Fibroblast of lung (primary cell): ENCODE data around the gene CSNK2A2.

ENCODE experiments used
- CTCF ChIP-seq, 2 donors: IDR thresholded peaks in 1 of 2; conservative IDR thresholded peaks in 1 of 2; 1 replicate in 1 of 2; 2 replicates in 1 of 2; pipeline ENCODE4 v1.5.1; 2011 to 2012; ENCODE audit warnings: low read length in 2 of 2, control low read depth in 1 of 2, inconsistent platforms in 1 of 2, low read depth in 1 of 2, mild to moderate bottlenecking in 1 of 2
- EZH2 ChIP-seq: IDR thresholded peaks from 2 replicates; pipeline ENCODE4 v1.5.1; 2012; ENCODE audit warnings: low read length, control low read depth, mild to moderate bottlenecking; ENCODE audit errors: missing control alignments

GRCh38 chr16:58218786-58219185 is 20.9 kb upstream of the CSNK2A2 start:
- TF ChIP-seq CTCF (conservative IDR thresholded peaks at IDR 0.05 in 1 of 2, IDR thresholded peaks at IDR 0.05 in 1 of 2; ENCODE audit: low read depth in 1 of 2, low read length in 2 of 2) = no peak
- no peak for TF ChIP-seq EZH2
